HG02642 (cell line): ENCODE measurements around the gene NUP42.
A peak's percentile ranks its signal among the peaks of the same experiment; 100 is the strongest.

Source experiments
- ATAC-seq: cut with Tn5 transposase; IDR thresholded peaks from one replicate; pipeline ENCODE4 v1.9.1; 2021; ENCODE audit warnings: mild to moderate bottlenecking; ENCODE audit not compliant: unreplicated experiment, poor library complexity

NUP42 gene

GRCh38 chr7:23228412-23228811 lies 46.6 kb downstream of the NUP42 start:
- ATAC-seq, result no peak

GRCh38 chr7:23230641-23231101 lies 48.8 kb downstream of the NUP42 start:
- ATAC-seq, result no peak

- no peak for ATAC-seq
These were observed 51.1 kb downstream of the NUP42 start for GRCh38 chr7:23232966-23233365.

GRCh38 chr7:23234569-23235296 lies 52.9 kb downstream of the NUP42 start:
- peak; percentile 87 for ATAC-seq

- no peak for ATAC-seq
These were observed 54.0 kb downstream of the NUP42 start for GRCh38 chr7:23235813-23236221.

- ATAC-seq, result no peak
These were observed 55.2 kb downstream of the NUP42 start for GRCh38 chr7:23237000-23237399.

GRCh38 chr7:23238983-23239652 lies 57.3 kb downstream of the NUP42 start:
- ATAC-seq, result no peak

GRCh38 chr7:23239698-23240097 lies 57.9 kb downstream of the NUP42 start:
- ATAC-seq, result no peak

- ATAC-seq, result no peak
These were observed 60.5 kb downstream of the NUP42 start for GRCh38 chr7:23242321-23242720.

- ATAC-seq, result no peak
These were observed 61.1 kb downstream of the NUP42 start for GRCh38 chr7:23242935-23243334.

- no peak for ATAC-seq
These were observed 64.7 kb downstream of the NUP42 start, which contains the start of gene GPNMB for GRCh38 chr7:23246555-23246954. GPNMB (plus strand) TSS chr7:23246775; CDS start chr7:23246858, 83 bp downstream.

GRCh38 chr7:23247046-23247602 lies 65.3 kb downstream of the NUP42 start:
- ATAC-seq, result no peak

- ATAC-seq, result no peak
These were observed 65.9 kb downstream of the NUP42 start for GRCh38 chr7:23247603-23248335.

GRCh38 chr7:23249486-23249885 lies 67.6 kb downstream of the NUP42 start:
- ATAC-seq, result no peak
